Parathyroid adenoma (tissue), 2 donors: Measurements from ENCODE around the gene GNA12.

Experiments used
- H2AFZ ChIP-seq: fragments of 300-600 bp; sonication (generic); one replicate; pipeline ENCODE4 v1.7.0; 2017; ENCODE audit warnings: antibody characterized with exemption, mild to moderate bottlenecking
- H3K27ac ChIP-seq: fragments of 300-600 bp; sonication (generic); one replicate; pipeline ENCODE4 v1.7.0; 2017
- H3K27me3 ChIP-seq: fragments of 300-600 bp; sonication (generic); one replicate; pipeline ENCODE4 v1.7.0; 2017; ENCODE audit warnings: low read length; ENCODE audit not compliant: control insufficient read depth, insufficient read depth
- H3K36me3 ChIP-seq: fragments of 300-600 bp; sonication (generic); one replicate; pipeline ENCODE4 v1.7.0; 2017; ENCODE audit warnings: low read length; ENCODE audit not compliant: control insufficient read depth, insufficient read depth
- H3K4me1 ChIP-seq: fragments of 300-600 bp; sonication (generic); one replicate; pipeline ENCODE4 v1.7.0; 2017; ENCODE audit warnings: control low read depth
- H3K4me2 ChIP-seq: fragments of 300-600 bp; sonication (generic); one replicate; pipeline ENCODE4 v1.7.0; 2017; ENCODE audit warnings: low read length
- H3K4me3 ChIP-seq: fragments of 300-600 bp; sonication (generic); one replicate; pipeline ENCODE4 v1.7.0; 2017; ENCODE audit warnings: low read depth, low read length
- H3K79me2 ChIP-seq: fragments of 300-600 bp; sonication (generic); one replicate; pipeline ENCODE4 v1.7.0; 2017; ENCODE audit warnings: control low read depth
- H3K9ac ChIP-seq: fragments of 300-600 bp; sonication (generic); one replicate; pipeline ENCODE4 v1.7.0; 2017; ENCODE audit warnings: mild to moderate bottlenecking
- H3K9me3 ChIP-seq: fragments of 300-600 bp; sonication (generic); one replicate; pipeline ENCODE4 v1.7.0; 2017; ENCODE audit warnings: low read length; ENCODE audit not compliant: control insufficient read depth
- TF ChIP-seq, protein P1 (sequence below): fragments of 300-600 bp; sonication (generic); IDR thresholded peaks from one replicate; pipeline ENCODE4 v1.7.0; 2017; ENCODE audit warnings: antibody characterized with exemption, mild to moderate bottlenecking
- donor health status: primary hyperparathyroidism.

GNA12 gene

DNA sequence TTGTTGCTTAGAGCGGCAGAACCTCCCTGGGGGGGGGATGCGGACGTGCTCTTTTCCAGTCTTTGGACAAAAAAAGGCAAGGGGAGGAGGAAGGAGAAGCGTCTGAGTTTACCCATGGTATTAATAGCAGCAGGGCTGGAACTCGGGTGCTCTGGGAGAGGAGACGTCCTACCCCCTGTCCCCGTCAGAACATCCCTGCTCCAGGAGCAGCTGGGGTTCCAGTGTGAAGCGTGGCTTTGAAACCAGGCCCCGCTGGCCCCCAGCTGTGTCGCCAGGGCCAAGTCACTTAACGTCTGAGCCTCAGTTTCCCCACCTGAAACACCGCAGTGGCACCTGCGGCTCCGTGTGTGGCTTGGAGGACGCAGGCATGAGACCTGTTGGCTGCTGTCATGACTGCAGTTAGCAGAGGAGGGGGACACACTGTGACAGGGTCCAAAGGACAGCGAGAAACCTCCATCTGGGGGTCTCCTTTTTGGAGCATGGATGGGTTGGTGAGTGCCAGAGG lies 154.7 kb downstream of the GNA12 start:
- H3K9me3 ChIP-seq = no peaks in the 10 kb centered on the region
- peaks cover 4% of the 10 kb centered on the region for H3K27me3 ChIP-seq
- no peak overlapping the region for H2AFZ ChIP-seq
- no peak overlapping the region for H3K9ac ChIP-seq
- no peak overlapping the region for H3K27ac ChIP-seq
- H3K4me2 ChIP-seq = no peak overlapping the region
- no peaks in the 10 kb centered on the region for H3K36me3 ChIP-seq
- TF ChIP-seq, protein P1, sequence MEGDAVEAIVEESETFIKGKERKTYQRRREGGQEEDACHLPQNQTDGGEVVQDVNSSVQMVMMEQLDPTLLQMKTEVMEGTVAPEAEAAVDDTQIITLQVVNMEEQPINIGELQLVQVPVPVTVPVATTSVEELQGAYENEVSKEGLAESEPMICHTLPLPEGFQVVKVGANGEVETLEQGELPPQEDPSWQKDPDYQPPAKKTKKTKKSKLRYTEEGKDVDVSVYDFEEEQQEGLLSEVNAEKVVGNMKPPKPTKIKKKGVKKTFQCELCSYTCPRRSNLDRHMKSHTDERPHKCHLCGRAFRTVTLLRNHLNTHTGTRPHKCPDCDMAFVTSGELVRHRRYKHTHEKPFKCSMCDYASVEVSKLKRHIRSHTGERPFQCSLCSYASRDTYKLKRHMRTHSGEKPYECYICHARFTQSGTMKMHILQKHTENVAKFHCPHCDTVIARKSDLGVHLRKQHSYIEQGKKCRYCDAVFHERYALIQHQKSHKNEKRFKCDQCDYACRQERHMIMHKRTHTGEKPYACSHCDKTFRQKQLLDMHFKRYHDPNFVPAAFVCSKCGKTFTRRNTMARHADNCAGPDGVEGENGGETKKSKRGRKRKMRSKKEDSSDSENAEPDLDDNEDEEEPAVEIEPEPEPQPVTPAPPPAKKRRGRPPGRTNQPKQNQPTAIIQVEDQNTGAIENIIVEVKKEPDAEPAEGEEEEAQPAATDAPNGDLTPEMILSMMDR = no peak
- no peak overlapping the region for H3K4me3 ChIP-seq
- no peaks in the 10 kb centered on the region for H3K79me2 ChIP-seq
- H3K4me1 ChIP-seq = no peaks in the 10 kb centered on the region

DNA sequence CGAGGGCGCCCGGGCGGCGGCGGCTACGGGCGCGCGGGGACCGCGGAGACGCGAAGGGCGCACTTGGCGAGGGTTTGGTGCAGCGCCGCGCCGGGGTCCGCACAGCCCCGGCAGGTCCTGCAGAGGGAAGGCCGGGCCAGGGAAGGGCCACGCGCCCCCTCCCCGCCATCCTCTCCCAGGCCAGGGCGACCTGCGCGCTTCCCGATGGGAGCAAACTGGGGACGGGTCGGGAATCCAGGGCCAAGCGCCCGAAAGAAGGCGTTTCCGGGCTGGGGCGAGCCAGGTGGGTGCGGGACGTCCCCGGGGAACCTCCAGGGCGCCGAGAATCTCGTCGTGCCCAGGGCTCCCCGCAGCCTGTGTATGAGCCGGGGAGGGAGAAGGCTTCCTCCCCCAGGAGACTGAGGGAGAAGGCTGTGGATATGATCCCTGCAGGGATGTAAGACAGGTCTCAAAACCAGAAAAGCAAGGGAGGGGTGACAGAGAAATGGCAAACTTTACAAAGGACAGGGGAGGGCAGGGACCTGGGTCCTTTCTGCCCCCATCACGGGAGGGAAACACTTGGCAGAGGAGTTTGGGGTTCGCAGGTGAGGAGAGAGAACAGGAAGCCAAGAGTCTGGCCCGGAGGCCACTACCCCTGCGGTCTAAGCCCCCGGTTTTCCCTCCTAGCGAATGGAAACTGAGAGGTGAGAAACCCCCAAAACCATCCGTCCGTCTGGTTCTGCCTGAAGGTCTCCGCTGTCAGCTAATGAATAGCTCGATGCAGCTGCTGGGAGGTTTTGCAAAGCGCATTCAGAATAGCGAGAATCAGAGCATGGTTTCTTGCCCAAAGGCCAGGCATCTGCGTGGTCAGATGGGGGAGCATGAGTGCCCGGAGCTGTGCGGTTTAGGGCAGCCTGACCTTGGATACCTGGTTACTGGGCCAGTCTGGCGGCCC lies 155.4 kb downstream of the GNA12 start:
- Histone ChIP-seq H3K9me3 (no peaks in the 10 kb centered on the region), H3K9ac (no peak overlapping the region), H2AFZ (no peak overlapping the region), H3K27me3 (peaks cover 4% of the 10 kb centered on the region), H3K27ac (no peak overlapping the region), H3K4me3 (no peak overlapping the region), H3K36me3 (no peaks in the 10 kb centered on the region), H3K4me2 (no peak overlapping the region), H3K4me1 (no peaks in the 10 kb centered on the region), H3K79me2 (no peaks in the 10 kb centered on the region)
- TF ChIP-seq, protein P1 = no peak

DNA sequence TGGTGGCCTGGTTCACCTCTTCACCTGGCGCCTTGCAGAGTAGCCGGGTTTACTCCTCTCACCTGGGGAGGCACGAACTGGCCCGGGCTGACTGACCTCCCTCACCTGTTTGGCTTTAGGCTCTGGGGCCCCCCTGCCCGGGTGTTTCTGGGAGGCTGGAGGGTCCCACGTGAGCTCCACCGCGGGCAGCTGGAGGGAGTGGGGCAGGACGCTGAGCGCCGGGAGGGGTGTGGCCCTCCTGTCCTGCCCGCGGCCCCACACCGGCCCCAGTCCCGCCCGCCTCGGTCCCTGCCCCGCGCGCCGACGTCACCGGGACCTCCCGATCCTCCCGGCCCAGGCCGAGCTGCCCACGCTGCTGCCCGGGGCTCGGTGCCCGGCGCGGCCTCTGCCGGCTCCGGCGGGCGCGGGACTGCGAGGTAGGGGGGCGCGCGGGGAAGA lies 156.2 kb downstream of the GNA12 start, which contains the start of gene AMZ1:
Gene AMZ1 (plus strand): TSS at position 322 of the 438 bp plus-strand sequence. CDS start 12,250 bp downstream, outside the sequence.
- Histone ChIP-seq H3K27ac (no peak within 1 kb of the TSS), H2AFZ (no peak within 1 kb of the TSS), H3K79me2 (no peaks in the 10 kb centered on the region), H3K9ac (no peak within 1 kb of the TSS), H3K9me3 (no peaks in the 10 kb centered on the region), H3K4me3 (no peak within 1 kb of the TSS), H3K4me2 (no peak within 1 kb of the TSS), H3K36me3 (no peaks in the 10 kb centered on the region), H3K4me1 (no peaks in the 10 kb centered on the region), H3K27me3 (peaks cover 4% of the 10 kb centered on the region)
- TF ChIP-seq, protein P1 = no peak

DNA sequence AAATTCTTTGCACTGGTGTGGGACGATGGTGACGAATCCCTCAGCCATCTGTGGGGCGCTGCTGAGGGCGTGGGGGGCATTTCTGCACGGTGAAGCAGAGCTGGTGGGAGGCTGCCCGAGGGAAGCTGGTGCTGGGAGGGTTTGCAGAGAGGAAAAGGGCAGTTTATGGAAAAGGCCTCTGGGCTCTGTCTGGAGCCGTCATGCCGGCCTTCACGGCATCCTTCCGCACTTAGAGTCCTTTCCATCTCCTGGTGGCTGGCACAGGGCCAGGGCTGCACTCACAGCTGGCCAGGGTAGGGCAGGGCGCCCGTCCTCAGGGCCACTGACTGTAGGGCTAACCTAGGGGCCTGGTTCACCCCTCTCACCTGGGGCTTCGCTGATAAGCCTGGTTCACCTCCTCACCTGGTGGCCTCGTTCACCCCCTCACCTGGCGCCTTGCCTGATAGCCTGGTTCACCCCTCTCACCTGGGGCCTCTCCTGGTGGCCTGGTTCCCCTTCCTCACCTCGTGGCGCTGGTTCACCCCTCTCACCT lies 156.7 kb downstream of the GNA12 start:
- TF ChIP-seq, protein P1 = no peak
- H3K4me3 ChIP-seq = no peak overlapping the region
- no peak overlapping the region for H3K4me2 ChIP-seq
- H3K36me3 ChIP-seq = no peaks in the 10 kb centered on the region
- no peaks in the 10 kb centered on the region for H3K4me1 ChIP-seq
- H3K9ac ChIP-seq = no peak overlapping the region
- no peaks in the 10 kb centered on the region for H3K9me3 ChIP-seq
- H2AFZ ChIP-seq = no peak overlapping the region
- H3K27ac ChIP-seq = no peak overlapping the region
- peaks cover 4% of the 10 kb centered on the region for H3K27me3 ChIP-seq
- no peaks in the 10 kb centered on the region for H3K79me2 ChIP-seq
